Fibroblast of peridontal ligament (primary cell): ENCODE results near the gene GPHA2.
"Not testable (repeated sequence)": the region's sequence is repeated elsewhere in the genome, so short reads cannot be mapped to it uniquely, and the experiment has no call there.

ENCODE experiments used
- DNase-seq: peaks from one replicate; pipeline ENCODE4 v3.0.0-alpha.2; 2010; ENCODE audit errors: extremely low read depth

The GPHA2 gene, protein sequence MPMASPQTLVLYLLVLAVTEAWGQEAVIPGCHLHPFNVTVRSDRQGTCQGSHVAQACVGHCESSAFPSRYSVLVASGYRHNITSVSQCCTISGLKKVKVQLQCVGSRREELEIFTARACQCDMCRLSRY

DNA sequence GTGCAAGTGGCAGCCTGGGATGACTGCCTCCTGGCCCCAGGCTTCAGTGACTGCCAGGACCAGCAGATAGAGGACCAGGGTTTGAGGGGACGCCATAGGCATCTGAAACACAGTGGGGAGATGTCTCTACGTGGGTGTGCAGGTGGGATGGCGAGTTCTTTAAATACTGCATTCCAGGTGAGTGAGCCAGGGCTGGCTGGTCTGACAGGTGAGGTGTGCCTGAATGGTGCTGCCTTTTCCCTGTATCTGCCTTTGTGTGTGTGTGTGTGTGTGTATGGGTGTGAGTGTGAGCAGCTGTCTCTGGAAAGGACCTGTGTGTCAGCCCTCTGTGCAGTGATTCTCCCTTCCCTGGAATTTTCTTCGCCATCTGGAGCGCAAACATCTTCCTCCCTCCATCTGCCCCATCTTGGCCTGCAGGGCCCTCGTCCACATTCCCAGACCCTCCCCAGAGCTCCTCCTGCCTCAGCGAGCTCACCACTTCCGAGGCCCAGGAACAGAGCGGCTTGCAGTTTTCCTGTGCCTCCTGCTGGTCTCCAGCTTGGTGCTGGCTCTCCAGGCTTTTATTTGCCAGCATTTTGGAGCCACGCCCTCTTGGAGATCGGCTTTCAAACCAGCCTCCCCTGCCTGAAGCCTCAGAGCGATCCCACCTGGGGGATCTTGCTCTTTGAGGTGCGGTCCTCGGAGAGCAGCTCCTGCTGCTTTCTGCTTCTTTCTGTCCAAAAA lies at the start of gene GPHA2:
Gene GPHA2, minus strand, starts transcription at position 535 of the 723 bp plus-strand sequence. Its CDS starts 433 bp downstream, at position 102.
- DNase-seq: no peak

DNA sequence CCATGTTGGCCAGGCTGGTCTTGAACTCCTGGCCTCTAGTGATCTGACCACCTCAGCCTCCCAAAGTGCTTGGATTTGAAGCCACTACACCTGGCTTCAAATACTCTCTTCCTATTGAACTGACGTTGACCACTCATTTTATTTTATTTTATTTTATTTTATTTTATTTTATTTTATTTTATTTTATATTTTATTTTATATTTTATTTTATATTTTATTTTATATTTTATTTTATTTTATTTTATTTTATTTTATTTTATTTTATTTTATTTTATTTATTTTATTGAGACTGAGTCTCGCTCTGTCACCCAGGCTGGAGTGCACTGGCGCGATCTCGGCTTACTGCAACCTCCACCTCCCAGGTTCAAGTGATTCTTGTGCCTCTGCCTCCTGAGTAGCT lies 47.6 kb upstream of the GPHA2 start:
- not testable (repeated sequence) for DNase-seq

DNA sequence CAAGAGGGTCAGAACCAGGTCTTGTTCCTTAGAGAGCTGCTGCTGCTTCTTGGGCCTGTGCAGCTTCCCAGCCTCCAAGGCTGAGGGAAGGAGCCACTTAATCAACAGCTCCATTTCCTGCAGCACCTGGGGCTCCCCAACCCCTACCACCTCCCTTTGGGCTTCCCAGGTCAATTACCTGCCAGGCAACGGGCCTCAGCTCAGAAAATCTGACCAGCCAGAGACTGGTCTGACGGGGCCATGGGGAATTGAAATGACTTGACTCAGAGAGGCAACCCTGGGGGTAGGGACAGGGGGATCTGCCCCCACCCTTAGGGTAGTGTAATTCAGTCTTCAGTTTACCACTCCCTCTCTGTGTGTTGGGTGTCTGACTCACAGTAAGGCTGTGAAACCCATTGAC lies 41.0 kb upstream of the GPHA2 start:
- no peak for DNase-seq

DNA sequence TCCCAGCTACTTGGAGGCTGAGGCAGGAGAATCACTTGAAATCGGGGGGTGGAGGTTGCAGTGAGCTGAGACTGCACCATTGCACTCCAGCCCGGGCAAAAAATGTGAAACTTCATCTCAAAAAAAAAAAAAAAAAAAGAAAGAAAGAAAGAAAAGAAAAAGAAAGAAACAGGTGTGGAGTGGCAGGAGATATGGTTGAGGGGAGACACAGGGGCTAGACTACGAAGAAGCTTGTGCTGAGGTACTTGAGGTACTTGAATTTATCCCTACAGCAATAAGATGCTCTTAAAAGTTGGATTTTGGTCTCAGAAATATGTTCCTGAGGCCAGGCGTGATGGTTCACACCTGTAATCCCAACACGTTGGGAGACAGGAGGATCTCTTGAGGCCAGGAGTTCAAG lies 38.4 kb upstream of the GPHA2 start:
- no peak for DNase-seq

DNA sequence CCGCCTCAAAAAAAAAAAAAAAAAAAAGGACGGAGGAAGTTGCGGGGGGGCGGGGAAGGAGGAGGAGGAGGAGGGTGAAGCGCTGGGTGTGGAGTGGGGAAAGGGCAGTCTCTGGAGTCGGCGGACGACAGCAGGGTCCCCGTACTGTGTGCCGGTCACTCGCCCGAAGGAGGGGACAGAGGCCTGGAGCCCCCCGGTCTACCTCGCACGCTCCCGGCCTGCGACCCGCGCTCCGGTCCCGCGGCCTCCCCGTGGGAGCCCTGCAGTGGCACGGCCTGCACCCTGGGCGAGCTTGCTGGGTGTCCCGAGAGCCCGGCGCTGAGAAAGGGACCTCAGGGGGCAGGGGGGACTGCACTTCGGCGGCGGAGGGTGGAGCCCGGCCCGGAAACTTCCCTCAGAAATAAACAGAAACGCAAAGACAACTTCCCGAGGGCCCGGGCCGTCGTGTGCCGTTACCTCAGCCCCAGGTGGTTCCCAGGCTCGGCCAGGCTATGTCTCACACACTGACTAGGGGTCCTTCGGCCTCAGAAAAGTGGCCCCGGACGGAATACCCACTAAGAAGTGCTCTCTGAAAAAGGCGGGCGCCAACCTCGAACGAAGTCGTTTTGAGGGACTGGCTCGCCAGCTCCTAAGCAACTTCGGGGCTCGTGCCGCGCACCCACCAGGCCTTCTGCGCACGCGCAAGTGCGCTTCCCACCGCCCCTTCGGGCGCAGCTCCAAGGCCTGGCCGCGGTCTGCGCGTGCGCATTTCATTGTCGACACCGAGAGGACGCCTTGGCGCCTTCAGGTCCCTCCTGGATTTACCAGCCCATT lies 35.9 kb upstream of the GPHA2 start, which contains the start of gene MAJIN:
Gene MAJIN, minus strand, starts transcription at position 688 of the 813 bp plus-strand sequence. CDS start 12,703 bp downstream, outside the sequence.
- peak; percentile 56 for DNase-seq

DNA sequence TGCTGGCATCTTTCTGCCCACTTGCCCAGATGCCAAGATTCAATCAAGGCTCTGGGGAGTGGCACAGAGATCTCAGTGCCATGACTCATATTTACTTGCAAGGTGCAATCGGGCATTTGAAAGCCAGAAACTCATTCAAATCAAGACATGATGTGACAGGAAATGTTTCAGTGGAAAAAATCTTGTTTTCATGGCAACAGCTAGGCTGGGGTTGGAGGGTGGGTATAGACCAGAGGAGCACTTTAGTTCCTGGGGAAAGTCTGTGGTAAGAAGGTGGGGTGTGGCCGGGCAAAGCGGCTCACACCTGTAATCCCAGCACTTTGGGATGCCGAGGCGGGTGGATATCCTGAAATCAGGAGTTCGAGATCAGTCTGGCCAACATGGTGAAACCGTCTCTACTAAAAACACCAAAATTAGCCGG lies 35.0 kb upstream of the GPHA2 start:
- no peak for DNase-seq

DNA sequence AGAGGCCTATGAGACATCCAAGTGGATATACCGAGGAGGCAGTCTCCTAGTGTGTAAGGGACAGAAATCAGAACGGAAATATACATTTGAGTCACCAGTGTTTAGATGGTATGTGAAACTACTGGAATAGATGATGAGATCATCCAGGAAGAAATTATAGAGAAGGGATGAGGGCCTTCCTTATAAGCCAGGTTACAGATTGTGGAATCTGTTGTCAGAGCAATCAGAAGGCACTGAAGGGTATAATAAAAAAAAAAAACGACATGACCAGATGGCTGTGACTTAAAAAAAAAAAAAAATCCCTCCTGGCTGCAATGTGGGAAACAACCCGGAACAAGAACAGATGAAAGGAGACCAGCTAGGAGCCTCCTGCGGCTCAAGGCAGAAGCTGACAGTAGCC lies 33.5 kb upstream of the GPHA2 start:
- DNase-seq: peak; percentile 39

DNA sequence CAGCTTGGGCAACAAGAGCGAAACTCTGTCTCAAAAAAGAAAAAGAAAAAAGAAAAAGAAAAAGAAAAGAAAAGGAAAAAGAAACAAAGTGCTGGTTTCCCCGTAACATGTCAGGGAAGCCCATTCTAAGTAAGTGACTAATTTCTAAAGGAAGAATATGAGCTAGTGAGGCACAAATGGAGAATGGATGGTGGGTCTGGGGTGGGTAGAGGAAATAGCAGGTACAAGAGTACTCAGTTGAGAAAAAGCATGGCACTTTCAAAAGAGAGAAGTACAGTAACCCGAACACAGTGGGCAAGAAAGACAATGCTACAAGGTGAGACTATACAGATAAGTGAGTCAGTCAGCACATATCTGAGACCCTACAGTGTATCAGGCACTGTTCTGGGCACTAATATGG lies 31.7 kb upstream of the GPHA2 start:
- no peak for DNase-seq

DNA sequence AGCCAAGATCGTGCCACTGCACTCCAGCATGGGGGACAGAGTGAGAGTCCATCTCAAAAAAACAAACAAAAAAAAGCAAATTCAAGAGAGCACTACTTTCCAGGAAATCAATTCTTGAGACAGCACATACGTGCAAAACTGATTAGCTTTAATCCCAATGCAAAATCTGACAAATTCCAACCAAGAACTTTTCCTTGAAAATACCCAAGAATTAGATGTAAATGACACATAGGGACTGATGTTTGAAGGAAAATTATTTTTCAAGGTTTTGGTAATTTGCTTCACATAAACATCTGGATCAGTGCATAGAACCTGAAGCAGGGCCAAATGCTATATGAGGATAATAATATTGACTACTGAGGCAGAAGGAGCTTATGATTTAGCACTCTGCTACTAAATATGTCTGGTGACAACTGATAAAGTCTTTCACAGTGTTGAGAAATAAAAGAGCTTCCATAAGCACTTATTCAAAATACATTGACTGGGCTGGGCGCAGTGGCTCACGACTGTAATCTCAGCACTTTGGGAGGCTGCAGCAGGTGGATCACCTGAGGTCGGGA lies 27.5 kb upstream of the GPHA2 start:
- no peak for DNase-seq

DNA sequence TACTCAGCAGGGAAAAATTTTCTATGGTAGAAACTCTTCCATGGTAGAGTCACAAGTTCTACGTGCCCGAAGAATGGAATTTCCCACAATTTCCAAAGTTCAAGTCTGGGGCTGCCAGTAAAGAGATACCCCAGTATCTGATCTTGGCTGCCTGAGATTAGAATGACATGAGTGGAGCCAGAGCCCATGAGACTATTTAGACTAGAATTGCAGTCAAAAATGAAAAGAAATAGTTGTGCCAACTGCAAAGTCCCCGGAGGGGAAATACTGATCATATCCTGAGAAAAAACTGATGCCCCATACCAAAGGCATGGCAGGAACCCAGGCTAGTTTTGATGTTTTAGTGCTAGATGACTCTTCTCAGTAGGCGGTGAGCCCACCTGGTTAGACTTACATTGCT lies 25.0 kb upstream of the GPHA2 start:
- no peak for DNase-seq

DNA sequence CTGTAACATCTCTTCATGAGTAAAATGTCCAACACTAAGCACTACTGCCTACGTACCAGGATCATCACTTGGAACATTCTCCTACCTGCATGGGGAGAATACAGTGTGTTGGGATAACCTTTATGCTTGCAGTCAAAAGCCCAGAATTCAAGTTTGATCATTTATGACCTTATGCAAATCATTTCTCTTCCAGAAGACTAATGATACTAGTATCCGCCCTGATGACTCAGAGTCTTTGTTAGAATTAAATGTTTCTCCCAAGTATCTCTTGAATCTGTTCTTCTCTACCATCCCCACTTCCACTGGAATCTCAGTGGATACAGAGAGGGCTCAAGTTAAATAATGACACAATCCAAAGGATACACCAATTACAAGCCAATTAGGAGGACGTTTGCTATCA lies 23.8 kb upstream of the GPHA2 start:
- no peak for DNase-seq

DNA sequence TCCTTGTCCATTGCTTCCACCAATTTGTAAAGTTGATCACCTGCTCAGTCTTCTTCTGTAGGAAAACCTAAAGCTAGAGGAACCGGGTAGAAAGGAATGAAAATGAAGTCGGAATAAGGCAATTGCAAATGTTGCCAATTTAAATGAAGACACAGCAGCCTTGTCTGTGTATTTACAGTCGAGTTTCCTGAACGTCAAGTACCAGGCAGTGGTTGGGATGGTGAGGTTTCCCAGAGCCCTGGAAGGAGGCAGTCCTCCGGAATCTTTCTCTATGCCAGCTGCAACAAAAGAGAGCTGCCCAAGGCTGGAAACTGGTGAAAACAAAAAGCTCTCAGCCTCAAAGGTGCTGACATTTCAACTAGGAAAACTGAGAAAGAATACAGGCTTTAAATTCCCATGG lies 18.5 kb upstream of the GPHA2 start:
- no peak for DNase-seq

DNA sequence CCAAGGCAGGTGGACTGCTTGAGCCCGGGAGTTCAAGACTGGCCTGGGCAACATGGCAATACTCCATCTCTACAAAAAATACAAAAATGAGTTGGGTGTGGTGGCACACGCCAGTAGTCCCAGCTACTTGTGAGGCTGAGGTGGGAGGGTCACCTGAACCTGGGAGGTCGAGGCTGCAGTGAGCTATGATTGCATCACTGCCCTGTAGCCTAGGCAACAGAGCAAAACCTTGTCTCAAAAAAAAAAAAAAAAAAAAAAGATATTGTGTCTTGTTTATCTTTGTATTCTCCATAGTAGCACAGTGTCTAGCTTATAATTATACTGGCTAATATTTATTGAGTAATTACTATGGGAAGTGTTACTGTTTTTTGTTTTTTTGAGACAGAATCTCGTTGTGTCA lies 15.8 kb upstream of the GPHA2 start:
- DNase-seq: no peak

DNA sequence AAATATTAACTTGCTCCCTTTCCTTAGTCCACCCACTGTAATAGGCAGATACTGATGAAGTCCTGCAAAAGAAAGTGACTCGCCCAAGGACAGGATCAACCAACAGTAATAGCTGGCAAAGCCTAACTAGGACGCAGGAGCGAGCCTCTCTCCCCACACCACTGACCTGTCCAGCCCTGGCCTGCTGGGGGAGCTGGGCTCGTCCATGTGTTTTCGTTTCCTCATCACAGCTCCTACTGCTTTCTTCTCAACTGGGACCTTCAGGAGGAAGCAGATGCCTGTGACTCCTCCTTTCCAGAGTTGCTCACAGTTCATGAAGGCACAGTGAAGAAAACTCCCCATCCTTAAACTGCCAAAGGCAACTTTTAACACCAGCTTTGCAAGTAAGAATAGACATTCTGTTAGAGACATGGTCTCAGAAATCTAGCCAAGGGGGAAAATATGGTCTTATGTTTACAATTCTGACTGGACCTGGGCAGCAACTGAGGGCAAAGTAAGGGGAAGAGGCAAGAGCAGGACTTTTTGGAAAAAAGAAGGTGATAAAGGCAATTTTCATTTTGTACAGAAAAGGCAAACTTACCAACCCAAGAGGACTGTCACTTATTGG lies 11.6 kb upstream of the GPHA2 start:
- no peak for DNase-seq

DNA sequence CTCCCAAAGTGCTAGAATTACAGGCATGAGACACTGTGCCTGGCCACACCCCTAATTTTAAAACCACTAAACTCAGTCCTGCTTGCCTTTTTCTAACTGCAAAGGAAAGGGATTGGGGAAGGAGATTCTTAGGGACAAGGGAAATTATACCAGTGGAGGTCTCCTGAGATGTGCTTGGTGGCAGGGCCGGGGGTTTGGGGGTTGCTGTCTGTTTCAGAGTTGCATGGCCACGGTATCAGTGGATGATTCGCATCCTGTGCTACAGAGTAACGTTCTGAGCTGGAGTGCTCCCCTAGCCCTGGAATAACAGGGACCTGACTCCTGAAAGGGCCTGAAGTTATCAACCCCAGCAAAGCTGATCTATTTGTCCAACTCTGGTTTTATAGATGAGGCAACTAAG lies 846 bp upstream of the GPHA2 start:
- no peak for DNase-seq

DNA sequence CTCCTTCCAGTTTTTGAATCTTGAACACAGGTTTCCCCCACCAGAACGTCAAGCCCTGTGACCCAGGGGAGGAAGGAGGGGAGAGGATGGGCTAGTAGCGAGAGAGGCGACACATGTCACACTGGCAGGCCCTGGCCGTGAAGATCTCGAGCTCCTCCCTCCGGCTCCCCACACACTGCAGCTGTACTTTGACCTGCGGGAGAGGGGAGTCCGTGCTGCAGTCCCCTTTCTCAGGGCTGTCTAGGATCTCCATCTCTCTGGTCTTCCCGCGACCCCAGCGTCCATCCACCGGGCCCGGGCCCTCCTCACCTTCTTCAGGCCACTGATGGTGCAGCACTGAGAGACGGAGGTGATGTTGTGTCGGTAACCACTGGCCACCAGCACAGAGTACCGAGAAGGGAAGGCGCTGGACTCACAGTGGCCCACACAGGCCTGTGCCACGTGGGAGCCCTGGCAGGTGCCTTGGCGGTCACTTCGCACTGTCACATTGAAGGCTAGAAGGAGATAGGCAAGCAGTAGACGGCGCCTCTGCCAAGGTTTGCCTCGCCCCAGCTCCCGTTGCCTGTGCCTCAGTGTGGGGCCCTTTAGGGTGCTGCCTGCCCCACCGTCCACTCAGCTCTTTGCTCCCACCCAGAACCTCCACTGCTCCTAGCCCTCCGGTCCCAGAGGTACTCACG lies 873 bp downstream of the GPHA2 start:
- DNase-seq: no peak

DNA sequence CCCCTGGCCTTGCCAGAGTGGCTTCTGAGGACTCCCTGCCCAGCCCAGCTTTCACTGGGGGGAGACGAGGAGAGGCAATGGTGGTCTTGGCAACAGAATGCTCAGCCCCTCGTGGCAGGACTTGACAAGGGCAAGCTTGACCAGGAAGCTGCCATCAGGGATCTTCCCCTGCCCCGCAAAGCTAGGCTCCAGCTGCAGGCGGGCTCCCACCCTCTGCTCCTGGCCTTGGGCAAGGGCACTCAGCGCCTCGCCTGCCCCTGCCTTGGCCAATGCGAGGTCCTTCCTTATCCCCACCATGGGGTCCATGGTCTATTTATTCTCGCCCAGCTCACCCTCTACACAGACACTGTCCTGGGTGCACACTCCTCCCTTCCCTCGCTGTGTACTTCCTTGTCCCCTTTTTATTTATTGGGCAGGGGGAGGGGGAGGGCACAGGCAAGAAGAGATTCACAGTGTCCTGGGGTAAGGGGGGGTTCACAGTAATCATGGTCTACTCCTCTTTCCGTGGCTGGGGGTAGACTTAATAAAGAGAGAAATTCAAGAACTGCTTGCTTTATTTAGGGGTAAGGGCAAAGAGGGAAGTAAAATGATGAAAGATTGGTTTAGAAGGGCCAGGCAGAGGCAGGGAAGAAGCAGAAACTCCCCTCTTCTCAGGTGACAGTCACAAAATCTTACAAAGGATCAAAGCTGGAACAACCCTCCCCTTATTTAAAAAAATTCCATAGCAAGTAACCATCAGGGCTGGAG lies 1.6 kb downstream of the GPHA2 start:
- no peak for DNase-seq

DNA sequence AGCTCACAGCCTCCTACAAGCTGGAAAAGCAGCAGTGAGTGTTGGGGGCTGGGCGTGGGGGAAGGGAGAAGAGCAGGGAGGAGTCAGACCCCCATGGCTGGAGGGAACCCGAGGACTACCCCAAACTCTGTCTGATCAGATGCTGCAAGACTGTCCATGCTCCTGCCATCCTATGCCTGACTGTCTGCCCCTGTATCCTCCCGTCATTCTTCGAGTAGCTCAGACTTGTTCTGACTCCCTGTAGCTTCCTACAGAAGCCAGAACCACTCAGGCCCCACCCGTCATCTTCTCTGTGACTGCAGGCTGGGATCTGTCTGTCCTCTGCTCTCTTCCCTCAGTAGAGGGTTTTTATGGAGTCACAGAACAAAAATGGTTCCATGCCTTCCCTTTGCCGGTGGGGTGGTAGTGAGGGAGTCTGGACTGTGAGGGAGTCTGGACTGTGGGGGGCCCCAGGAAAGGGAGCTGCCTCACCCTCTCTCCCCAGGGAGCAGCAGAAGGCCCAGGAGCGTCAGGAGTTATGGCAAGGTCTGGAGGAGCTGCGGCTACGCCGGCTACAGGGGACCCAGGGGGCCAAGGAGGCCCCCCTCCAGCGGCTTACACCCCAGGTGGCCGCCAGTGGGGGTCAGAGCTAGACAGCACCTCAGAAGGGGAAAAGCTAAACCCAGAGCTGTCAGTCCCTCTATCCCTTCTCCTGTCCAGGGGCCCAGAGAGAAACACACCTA lies 2.3 kb downstream of the GPHA2 start:
- no peak for DNase-seq

DNA sequence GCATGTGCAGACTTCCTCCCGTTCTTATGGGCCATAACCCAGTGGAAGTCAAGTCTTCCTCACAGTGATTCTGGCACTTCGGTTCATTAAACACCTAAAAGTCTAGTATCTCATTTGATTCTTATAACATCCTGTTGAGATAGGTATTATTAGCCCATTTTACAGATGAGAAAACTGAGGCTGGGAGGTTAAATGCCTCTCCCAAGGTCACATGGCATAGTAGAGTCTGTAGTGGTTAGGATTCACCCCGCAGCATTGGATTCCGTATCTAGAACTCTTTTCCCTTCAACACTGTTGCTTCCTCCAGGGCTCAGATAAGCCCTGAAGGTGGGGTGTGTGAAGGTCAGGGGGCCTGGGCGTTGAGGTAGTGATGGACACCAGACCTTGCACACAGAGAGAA lies 3.4 kb downstream of the GPHA2 start:
- no peak for DNase-seq

DNA sequence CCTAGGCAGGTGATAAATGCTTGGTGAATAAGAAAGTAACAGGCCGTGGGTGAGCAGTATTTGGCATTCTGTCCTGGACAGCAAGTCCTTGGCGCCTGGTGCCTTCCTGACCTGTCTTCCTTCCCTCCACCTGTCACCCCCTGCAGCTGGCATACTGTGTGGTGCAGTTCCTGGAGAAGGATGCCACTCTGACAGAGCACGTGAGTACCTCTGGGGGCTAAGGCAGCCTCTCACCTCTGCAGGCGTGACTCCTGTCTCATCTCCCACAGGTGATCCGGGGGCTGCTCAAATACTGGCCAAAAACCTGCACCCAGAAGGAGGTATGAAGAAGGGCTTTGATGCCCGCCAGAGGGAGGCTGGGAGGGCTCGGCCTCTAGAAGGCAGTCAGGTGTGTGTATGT lies 4.4 kb downstream of the GPHA2 start:
- no peak for DNase-seq
